NCI-H2196 treated with DMSO at 0.1 percent for 48 hours (cell line): ENCODE measurements around the gene FRMPD1.
A peak's percentile ranks its signal among the peaks of the same experiment; 100 is the strongest.

Experiments used
- DNase-seq: peaks from one replicate; lab custom pipeline; 2025; ENCODE audit not compliant: unreplicated experiment; lab: John Stamatoyannopoulos, UW

The FRMPD1 gene

DNA sequence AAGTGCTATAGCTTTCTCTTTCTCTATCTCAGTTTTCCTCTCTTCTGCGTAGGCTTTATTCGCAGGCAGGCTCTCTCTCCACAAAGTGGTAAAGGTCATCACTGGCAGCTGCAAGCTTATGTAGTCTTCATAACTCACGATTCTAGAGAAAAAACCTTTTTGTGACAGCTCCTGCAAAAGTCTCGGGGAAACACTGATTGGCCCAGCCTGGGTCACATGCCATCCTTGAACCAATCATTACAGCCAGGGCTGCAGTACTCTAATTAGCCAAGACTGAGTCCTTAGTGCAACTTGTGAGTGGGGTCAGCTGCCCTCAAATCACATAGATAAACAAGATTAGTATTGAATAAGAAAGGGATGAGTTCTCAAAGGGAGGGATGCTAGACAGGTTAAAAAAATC lies 18.3 kb upstream of the FRMPD1 start:
- DNase-seq: no peak

DNA sequence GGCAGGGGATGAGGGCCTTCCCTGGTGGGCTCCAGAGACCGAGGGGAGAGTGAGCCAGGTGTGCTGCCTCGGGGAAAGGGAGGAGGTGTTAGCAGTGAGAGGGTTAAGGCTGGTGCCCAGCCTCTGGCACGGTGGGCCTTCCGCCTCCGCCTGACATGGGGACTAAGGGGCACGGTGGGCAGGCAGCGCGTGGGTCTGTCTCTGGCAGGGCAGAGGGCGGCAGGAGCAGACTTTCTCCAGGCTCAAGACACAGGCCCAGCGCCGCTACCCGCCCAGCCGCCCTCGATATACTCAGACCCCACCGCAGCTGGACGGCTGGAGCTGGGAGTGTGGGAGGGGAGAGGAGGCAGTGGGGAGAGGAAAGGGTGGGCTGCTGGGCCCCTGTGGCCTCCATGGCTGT lies 14.9 kb upstream of the FRMPD1 start:
- no peak for DNase-seq

DNA sequence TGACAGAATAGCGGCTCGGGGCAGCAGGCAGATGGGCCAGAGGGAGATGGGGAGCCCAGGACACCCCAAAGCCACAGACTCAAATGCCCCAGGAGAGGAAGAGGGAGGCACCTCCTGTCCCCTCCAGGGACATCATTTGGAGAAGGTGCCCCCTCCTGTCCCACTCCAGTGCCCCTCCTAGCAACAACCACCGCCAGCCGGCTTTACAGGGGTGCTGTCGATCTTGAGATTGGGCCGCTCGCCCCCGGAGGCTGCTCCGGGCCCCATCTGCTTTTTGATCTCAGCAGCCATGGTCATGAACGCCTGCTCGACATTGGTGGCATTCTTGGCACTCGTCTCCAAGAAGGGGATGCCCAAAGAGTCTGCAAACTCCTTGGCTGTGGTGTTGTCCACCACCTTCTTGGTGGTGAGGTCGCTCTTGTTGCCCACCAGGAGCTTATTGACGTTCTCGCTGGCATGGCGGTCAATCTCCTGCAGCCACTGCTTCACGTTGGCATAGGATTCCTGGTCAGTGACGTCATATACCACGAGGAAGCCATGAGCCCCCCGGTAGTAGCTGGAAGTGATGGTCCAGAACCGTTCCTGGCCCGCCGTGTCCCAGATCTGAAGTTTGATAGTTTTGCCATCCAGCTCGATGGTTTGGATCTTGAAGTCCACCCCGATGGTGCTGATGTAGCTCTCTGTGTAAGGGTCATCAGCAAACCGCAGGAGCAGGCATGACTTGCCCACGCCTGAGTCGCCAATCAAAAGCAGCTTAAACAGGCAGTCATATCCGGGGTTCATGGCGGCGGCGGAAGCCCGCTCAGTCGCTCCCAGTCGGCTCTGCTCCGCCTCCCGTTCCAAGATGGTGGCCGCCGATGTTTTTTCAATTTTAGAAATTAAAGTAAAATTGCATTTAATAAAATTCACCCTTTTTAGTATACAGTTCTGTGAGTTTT lies 14.0 kb upstream of the FRMPD1 start:
- no peak for DNase-seq

DNA sequence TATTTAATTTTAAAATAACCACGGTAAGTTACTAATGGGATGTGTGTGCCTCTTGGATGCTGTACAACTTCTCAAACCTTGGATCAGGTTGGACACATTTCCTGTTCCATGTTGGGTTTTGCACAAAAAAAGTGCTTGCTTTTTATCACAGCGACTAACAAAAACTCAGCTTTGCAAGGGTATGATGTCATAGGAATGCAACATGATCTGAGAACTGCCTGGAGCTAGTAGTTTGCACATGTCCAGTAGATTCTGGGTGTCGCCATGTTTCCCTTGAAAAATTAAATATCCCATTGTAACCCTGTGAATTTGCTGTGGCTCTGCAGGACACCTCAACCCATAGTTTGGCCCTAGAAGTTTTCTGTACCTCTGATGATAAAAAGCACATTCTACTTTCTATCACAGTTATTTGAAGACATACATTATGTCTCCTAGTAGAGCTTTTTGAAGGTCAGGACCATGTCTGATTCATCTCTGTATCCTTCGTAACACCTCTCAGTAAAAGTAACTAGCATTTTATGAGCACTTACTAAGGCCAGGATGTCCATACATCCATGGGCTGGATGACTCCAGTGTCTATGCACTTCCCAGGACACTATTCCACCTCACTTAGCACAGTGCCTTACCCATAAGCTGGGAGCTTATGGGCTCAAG lies 11.5 kb upstream of the FRMPD1 start:
- DNase-seq: no peak

GRCh38 chr9:37639841-37640240 lies 10.9 kb upstream of the FRMPD1 start:
- no peak for DNase-seq

- no peak for DNase-seq
Measured at GRCh38 chr9:37640246-37640645, 10.5 kb upstream of the FRMPD1 start.

DNA sequence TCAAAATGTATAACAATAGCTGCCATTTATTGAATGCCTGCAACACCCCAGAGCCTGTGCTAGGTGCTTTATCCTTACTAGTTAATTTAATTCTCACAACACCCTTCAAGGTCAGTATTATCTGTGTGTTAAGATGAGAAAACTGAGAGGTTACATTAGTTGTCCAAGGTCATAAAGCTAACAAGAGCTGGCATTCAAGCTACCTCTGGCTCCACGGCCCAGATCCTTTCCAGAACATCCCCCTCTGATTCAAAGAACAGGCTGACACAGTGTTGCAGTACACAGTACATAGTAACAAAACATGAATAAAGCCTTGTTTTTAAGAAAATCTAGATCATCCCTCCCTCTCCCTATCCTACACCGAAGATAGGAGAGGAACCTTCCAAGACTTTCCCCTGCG lies 9.4 kb upstream of the FRMPD1 start:
- no peak for DNase-seq

DNA sequence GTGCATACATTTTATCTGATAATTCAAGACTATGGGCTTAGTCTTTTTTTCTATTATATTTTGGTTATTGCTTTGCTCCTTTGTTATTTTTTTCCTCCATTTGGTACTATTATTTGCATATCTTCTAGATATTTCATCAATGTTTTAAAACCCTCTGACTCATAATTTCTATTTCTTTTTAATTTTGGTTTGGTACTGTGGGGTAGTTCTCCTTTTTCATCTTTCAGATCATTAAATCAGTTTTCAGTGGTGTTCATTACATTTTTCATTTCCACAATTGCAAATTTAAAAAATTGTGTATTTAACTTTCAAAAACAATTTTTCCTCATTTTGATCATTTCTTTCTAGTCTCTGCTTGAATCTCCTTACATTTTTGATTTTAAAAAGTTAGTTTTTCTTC lies 7.5 kb upstream of the FRMPD1 start:
- no peak for DNase-seq

DNA sequence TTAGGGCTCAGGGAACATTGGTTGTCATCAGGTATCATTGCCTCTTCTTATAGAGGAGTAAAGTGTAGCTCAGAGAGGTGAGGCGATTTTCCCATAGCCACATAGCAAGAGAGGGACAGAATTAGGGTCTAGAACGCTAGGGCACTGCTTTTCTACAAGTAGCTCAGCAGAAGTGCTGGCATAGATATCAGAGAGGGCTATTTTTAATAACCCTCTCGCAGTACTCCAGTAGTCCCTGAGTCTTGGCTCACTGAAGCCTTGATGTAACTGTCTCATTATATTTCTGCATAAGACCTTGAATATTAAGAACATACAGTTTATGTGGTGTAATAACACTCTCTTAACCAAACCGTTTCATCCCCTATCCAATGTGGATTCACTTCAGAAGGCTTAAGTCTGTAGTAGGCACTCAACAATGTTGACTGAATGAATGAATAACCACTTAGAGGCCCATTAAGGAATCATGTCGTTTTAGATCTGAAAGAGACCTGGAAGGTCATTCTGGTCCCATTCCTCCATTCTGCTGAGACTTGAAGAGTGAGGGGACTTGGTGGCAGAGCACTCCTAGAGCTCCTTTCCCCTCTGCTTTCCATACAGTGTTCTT lies 4.7 kb upstream of the FRMPD1 start:
- DNase-seq: no peak

DNA sequence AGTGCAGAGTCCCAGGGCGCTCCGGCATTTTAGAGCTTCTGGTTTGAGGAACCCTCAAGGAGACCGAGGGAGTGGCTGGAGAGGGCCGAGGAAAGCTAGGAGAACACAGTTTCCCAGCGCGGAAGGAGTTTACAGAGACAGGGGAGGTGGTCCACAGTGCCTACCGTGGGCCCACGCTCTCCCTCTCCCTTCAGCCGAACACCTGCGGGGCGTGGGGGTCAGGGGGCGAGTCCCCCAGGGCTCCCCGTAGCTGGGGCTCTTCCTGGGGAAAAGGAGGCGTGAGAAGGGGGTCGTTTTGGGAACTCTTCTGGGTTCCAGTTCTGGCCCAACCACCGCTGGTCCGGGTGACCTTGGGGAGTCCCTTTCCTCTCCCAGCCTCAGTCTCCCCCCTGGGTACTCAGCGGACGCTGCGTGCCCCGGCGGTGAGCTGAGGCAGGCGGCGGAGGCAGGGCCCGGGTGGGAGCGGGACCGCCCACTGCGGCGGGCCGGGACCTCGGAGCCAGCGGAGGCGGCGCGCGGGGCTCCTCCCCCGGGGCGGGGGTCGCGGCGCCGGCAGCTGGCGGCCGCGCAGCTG lies 368 bp upstream of the FRMPD1 start:
- DNase-seq: no peak

GRCh38 chr9:37652261-37652660 lies 1.5 kb downstream of the FRMPD1 start:
- DNase-seq: no peak

GRCh38 chr9:37653385-37653784 lies 2.6 kb downstream of the FRMPD1 start:
- no peak for DNase-seq

DNA sequence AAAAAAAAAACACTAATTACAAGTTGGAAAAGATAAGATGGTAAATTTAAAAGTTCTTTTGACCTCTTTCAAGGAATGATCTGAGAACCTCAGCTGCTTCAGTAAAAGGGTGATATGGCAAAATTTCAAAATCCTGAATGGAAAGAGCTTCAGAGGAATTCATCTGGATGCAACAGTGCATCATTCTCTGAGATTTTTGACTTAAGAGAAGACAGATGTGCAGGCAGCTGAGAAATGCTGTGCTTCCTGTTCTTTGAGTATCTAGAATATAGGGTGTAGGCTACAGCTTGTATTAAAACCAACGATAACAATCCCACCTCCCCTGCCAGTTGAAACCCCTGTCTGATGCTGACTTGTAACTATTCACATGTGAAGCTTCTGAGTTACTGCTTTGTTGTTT lies 6.2 kb downstream of the FRMPD1 start:
- no peak for DNase-seq

DNA sequence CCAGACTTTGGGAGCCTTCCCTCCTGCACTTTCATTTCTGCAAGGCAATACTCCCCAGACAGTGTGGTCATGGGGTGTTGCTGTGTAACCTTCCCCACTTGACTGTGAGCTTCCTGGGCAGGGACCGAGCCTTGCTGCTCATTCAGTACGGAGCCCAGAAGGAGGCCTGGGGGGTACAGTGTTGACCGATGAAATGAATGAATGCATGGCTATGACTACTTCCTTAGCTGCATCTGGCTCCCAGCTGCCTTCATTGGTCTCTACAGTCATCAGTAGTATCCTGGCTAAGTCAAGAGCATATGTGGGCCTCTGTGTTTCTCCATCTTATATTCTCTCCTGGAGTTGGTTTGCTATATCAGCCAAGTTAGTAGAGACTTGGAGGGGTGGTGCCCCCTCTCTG lies 9.9 kb downstream of the FRMPD1 start:
- no peak for DNase-seq

- no peak for DNase-seq
Measured at GRCh38 chr9:37663926-37664325, 13.2 kb downstream of the FRMPD1 start.

DNA sequence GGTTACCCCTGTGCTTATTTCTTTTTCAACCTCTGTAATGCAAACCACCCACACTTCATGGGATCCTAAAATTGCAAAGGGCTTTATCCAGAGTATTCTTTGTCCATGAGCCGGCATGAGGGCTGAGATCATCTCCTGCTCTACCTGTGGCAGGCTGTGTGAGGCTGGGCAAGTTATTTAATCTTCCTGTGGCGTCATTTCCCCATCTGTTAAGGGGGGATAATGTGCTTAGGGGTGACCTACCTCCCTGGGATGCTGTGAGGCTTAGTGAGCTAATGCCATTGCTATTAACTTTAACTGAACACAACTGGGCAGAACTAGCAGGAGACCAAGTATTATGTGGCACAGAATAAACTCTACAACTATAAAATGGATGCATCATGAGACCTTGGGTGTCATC lies 17.0 kb downstream of the FRMPD1 start:
- peak; percentile 92 for DNase-seq

DNA sequence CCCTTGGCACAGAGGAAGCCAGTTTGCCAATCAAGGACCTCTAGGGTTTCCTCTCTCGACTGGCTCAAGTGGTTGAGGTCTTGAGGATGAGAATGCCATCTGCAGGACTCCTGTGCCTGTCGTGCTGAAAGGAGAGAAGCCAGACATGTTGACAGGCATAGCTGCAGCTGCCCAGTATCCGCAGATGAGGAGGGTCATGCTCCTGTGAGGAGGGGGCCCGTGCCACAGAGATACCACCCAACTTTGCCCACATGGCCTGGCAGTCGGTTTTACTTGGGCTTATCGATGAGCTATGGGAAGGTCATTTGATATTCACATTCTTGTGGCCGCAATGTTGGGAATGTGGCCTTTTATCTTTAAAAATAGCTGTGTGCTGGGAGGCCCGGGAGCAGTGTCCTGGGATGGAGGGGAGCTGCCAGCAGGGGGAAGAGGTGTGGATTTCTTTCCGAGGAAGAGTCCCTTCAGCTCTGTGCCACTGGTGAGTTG lies 17.4 kb downstream of the FRMPD1 start:
- DNase-seq: peak; percentile 92

- DNase-seq: peak; percentile 8
Measured at GRCh38 chr9:37669232-37669631, 18.5 kb downstream of the FRMPD1 start.

GRCh38 chr9:37675661-37676060 lies 24.9 kb downstream of the FRMPD1 start:
- peak; percentile 43 for DNase-seq

DNA sequence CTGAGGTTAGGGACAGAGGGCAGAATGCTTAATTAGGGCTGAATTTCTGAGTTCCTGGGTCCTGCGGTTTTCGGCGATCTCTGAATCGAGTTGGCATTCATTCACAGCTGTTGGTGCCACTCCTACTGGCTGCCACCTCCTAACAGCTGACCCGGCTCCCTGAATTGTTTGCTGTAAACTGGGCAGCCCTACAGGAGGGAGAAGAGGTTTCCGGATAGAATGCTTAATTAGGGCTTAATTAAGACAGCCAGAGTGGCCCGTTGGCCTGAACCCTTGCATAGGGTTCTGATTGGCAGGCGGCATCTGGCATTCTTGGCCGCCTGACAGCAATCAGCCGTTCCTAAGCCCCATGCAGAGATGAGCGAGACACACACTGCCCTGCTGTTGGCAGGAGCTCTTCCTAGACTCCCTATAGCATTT lies 25.7 kb downstream of the FRMPD1 start:
- DNase-seq: peak; percentile 81

DNA sequence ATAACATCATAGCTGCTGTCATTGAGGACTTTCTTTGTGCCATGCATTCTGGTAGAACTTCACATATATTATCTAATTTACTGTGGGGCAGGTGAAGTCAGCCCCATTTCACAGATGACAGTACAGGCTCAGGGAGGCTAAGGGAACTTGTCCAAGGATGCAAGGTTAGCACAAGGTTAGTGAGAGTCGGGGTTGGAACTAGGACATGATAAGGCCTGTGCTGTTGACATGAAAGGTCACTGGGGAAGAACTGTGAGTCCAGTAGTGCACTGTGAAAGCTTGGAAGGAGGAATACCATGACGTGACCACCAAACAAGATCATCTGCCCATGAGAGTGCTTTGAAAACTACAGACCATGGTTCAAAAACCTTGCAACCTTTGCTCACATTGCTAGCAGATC lies 26.7 kb downstream of the FRMPD1 start:
- no peak for DNase-seq
